22Rv1 (cell line): ENCODE data around the gene LSAMP.

Experiments used
- H3K27ac ChIP-seq: fragments of 450-650 bp; 2 replicates; pipeline ENCODE4 v1.5.1; 2017
- CTCF ChIP-seq: fragments of 450-650 bp; IDR thresholded peaks from 2 replicates; pipeline ENCODE4 v1.5.1; 2017; ENCODE audit warnings: mild to moderate bottlenecking
- ZFX ChIP-seq: fragments of 450-650 bp; IDR thresholded peaks from 2 replicates; pipeline ENCODE4 v1.6.1; 2017; ENCODE audit warnings: antibody characterized with exemption, borderline replicate concordance

LSAMP gene

GRCh38 chr3:115975353-115975752 lies 469.9 kb downstream of the LSAMP start:
- no peak for TF ChIP-seq CTCF
- TF ChIP-seq ZFX = no peak
- H3K27ac ChIP-seq = no peak overlapping the region

GRCh38 chr3:115974940-115975339 lies 470.3 kb downstream of the LSAMP start:
- no peak overlapping the region for H3K27ac ChIP-seq
- TF ChIP-seq ZFX = no peak
- TF ChIP-seq CTCF = no peak

- TF ChIP-seq ZFX (no peak), CTCF (no peak)
- H3K27ac ChIP-seq = no peak overlapping the region
Measured at GRCh38 chr3:115968871-115969270, 476.4 kb downstream of the LSAMP start.

DNA sequence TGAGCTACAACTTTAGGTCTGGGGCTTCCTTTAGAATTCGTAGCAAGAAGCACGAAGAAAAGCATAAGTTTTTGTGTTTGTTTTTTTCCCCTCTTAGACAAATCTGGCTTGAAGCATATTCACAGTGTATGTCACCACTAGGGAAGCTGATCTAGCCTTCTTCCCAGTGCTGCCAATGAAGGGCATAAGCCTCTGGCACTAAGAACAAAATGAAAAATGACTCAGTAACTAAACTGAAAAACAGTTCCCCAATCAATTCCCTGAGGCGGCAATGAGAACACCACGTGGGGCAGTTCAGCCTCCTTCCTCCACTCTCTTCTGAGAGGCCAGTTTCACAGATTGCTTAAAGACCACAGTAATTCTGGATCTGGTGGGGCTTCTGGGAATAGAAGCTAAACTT lies 483.9 kb downstream of the LSAMP start:
- H3K27ac ChIP-seq = no peak overlapping the region
- TF ChIP-seq CTCF (no peak), ZFX (no peak)

DNA sequence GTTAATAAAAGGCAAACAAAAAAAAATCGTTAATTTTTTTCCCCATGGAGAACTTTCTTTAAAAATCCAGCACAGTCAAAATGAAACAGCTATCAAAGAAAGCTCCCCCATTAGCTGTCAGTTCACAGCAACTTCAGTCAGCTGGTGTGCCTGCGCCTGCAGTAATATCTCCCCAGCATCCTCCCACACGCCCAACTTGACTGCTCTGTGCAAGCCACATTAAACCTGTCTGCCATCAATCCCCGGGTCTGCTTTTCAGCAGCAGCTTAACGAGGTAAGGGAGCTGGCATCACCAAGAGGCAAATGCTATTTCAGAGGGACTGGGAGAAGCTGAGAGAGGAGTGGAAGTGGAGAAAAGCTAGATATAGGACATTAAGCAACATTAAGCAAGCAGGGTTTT lies 484.5 kb downstream of the LSAMP start:
- H3K27ac ChIP-seq = no peak overlapping the region
- TF ChIP-seq ZFX = no peak
- no peak for TF ChIP-seq CTCF

DNA sequence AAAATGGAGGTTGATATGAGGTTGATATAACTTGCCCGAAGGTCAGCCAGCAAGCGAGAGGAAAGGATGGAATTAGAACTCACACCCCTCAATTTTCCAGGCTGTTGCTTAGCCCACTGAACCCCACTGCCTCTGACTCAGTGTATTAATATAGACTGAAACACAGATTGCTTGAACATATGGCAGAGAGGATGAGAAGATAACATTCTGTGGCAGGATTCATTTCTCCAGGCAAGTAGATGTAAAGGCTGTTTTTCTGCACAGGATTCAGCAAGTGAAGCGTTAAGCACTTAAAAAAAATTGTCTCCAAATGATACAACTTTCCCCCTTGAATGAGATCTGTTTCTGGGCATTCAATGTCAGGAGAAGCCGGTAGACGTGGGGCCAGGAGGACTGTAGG lies 486.8 kb downstream of the LSAMP start:
- TF ChIP-seq CTCF = no peak
- TF ChIP-seq ZFX = no peak

GRCh38 chr3:115947325-115947724 lies 498.0 kb downstream of the LSAMP start:
- TF ChIP-seq ZFX (no peak), CTCF (no peak)

More for the DNA sequence above, 486.8 kb downstream of the LSAMP start:
- no peak overlapping the region for H3K27ac ChIP-seq

More at GRCh38 chr3:115947325-115947724, 498.0 kb downstream of the LSAMP start:
- no peak overlapping the region for H3K27ac ChIP-seq
